Sigmoid colon (tissue), 7 donors: ENCODE measurements around the gene FBXL7. TPM values are rescaled to one million over a fixed set of nuclear protein-coding genes. Genes with fewer than 3 reads are reported as not detected.

ENCODE experiments used
- DNase-seq: peaks from one replicate; pipeline ENCODE4 v3.0.0-alpha.2; 2019
- H3K27ac ChIP-seq, 4 donors: fragments of 200-600 bp; sonication (generic); one replicate each; pipeline ENCODE4 v1.5.1; 2016 to 2019; ENCODE audit warnings: mild to moderate bottlenecking in 1 of 4
- H3K27me3 ChIP-seq, 3 donors: fragments of 200-600 bp; sonication (generic); one replicate each; pipeline ENCODE4 v1.5.1; 2019; ENCODE audit warnings: mild to moderate bottlenecking in 1 of 3
- H3K36me3 ChIP-seq, 4 donors: fragments of 200-600 bp; sonication (generic); one replicate each; pipeline ENCODE4 v1.5.1; 2016 to 2019
- H3K4me1 ChIP-seq, 4 donors: fragments of 200-600 bp; sonication (generic); one replicate each; pipeline ENCODE4 v1.5.1; 2017 to 2019
- H3K4me3 ChIP-seq, 4 donors: fragments of 200-600 bp; sonication (generic); one replicate each; pipeline ENCODE4 v1.5.1; 2017 to 2019; ENCODE audit warnings: mild to moderate bottlenecking in 2 of 4, moderate library complexity in 1 of 4
- H3K9me3 ChIP-seq, 4 donors: fragments of 200-600 bp in 3 of 4; sonication (generic) in 3 of 4; one replicate each; pipeline versions ENCODE4 v1.5.1 to v1.6.1; 2013 to 2019
- CTCF ChIP-seq, 4 experiments: fragments of 450-650 bp in 3 of 4; fragments of 200-600 bp in 1 of 4; IDR thresholded peaks; one replicate each; pipeline ENCODE4 v1.5.1; 2016 to 2019; ENCODE audit warnings: antibody characterized with exemption in 4 of 4, mild to moderate bottlenecking in 3 of 4, moderate library complexity in 2 of 4
- EP300 ChIP-seq, 4 donors: sonication (generic); formaldehyde crosslinking; IDR thresholded peaks; one replicate each; pipeline ENCODE4 v1.6.1; 2017; ENCODE audit warnings: antibody characterized with exemption in 4 of 4
- POLR2A ChIP-seq, 2 donors: fragments of 450-650 bp; IDR thresholded peaks; one replicate each; pipeline ENCODE4 v1.6.1; 2016; ENCODE audit warnings: antibody characterized with exemption in 2 of 2, mild to moderate bottlenecking in 2 of 2, moderate library complexity in 2 of 2
- POLR2AphosphoS5 ChIP-seq, 4 donors: sonication (generic); formaldehyde crosslinking; IDR thresholded peaks; one replicate each; pipeline ENCODE4 v1.6.1; 2017; ENCODE audit warnings: antibody characterized with exemption in 4 of 4
- WGBS, 2 donors: extraction: QIAGEN DNeasy Blood & Tissue Kit; methylation state at CpG; one replicate each; pipeline ENCODE4 v1.1.7; 2013; 5-methylcytosine and 5-hydroxymethylcytosine counted together
- intact Hi-C: fragments of 100-400 bp; cut with DNase I; formaldehyde crosslinking; loops from one replicate; pipeline ENCODE4 v1.15.1; 2023
- polyA plus RNA-seq, 3 donors: library from polyadenylated mRNA; stranded (reverse); fragments of 200-250 nt; gene quantifications; one replicate each; pipeline ENCODE4 v1.2.3, GENCODE V29; 2013
- total RNA-seq, 4 donors: library from RNA; depleted of rRNA; stranded (reverse); fragments of >200 nt; gene quantifications; one replicate each; pipeline ENCODE4 v1.1.0, GENCODE V29; 2016
- donor health status: healthy with polysubstance abuse.
- donor health status: Bipolar disorder and iron deficiency.
- donor health status: healthy.

The FBXL7 gene
- 10 to 100 TPM; 18.2 to 44.3 (median 20.9) TPM for total RNA-seq
- 1 to 10 TPM in 2 of 3 donors, under 1 TPM in 1; 0.92 to 3.6 (median 2.7) TPM for polyA plus RNA-seq

- Histone ChIP-seq H3K27me3 (no peaks in the 10 kb centered on the region), H3K27ac (peak within 1 kb of the TSS; percentile 89 to 92 (median 91)), H3K4me1 (peaks cover 0 to 34% (median 17%) of the 10 kb centered on the region in 4 donors), H3K36me3 (no peaks in the 10 kb centered on the region), H3K4me3 (peak within 1 kb of the TSS; percentile 81 to 88 (median 84)), H3K9me3 (no peaks in the 10 kb centered on the region)
- intact Hi-C loops, result loop anchor here (1.0 to 10.0 kb wide), 4 partner anchors 48 to 323 kb away; no protein-coding TSS in a partner anchor
- WGBS, 2 donors, result 2% methylated on average over 60 of the region's 60 CpGs
- TF ChIP-seq EP300 (IDR thresholded peaks at IDR 0.05) (no peak), CTCF (IDR thresholded peaks at IDR 0.05) (no peak), POLR2AphosphoS5 (IDR thresholded peaks at IDR 0.05) (peak; percentile 57 to 84 (median 72)), POLR2A (IDR thresholded peaks at IDR 0.05) (peak in 1 of 2 donors; percentile 24)
- peak; percentile 92 for DNase-seq
These were observed at the start of gene FBXL7 for GRCh38 chr5:15499528-15500324. Gene FBXL7, plus strand, starts transcription at chr5:15500180.

- no peaks in the 10 kb centered on the region for H3K27me3 ChIP-seq
- no peaks in the 10 kb centered on the region for H3K36me3 ChIP-seq
- peaks cover 0 to 49% (median 30%) of the 10 kb centered on the region in 4 donors for H3K4me1 ChIP-seq
- no peak overlapping the region for H3K4me3 ChIP-seq
- TF ChIP-seq POLR2A (IDR thresholded peaks at IDR 0.05), result no peak
- TF ChIP-seq CTCF (IDR thresholded peaks at IDR 0.05), result no peak
- TF ChIP-seq EP300 (IDR thresholded peaks at IDR 0.05), result no peak
- no peak for TF ChIP-seq POLR2AphosphoS5 (IDR thresholded peaks at IDR 0.05)
- H3K9me3 ChIP-seq, result no peaks in the 10 kb centered on the region
- H3K27ac ChIP-seq, result no peak overlapping the region
- intact Hi-C loops, result no loop called here
- WGBS, 2 donors, result 91 to 93% methylated on average over 11 of the region's 11 CpGs
- no peak for DNase-seq
These were observed 49.5 kb upstream of the FBXL7 start for GRCh38 chr5:15450473-15450872.

- TF ChIP-seq CTCF (IDR thresholded peaks at IDR 0.05) (no peak), POLR2AphosphoS5 (IDR thresholded peaks at IDR 0.05) (no peak), POLR2A (IDR thresholded peaks at IDR 0.05) (no peak), EP300 (IDR thresholded peaks at IDR 0.05) (no peak)
- Histone ChIP-seq H3K36me3 (no peaks in the 10 kb centered on the region), H3K9me3 (no peaks in the 10 kb centered on the region), H3K27me3 (no peaks in the 10 kb centered on the region), H3K4me1 (peaks cover 0 to 49% (median 30%) of the 10 kb centered on the region in 4 donors), H3K27ac (no peak overlapping the region), H3K4me3 (no peak overlapping the region)
- no peak for DNase-seq
- intact Hi-C loops, result loop anchor here (1.0 kb wide), 1 partner anchor 49 kb away; the partner anchor contains the start of gene FBXL7
- 96 to 97% methylated on average over 4 of the region's 4 CpGs for WGBS, 2 donors
These were observed 49.0 kb upstream of the FBXL7 start for GRCh38 chr5:15450949-15451348.

- 15 to 38% methylated on average over 1 of the region's 1 CpG for WGBS, 2 donors
- Histone ChIP-seq H3K9me3 (no peaks in the 10 kb centered on the region), H3K4me1 (peaks cover 0 to 47% (median 28%) of the 10 kb centered on the region in 4 donors), H3K27ac (peak overlapping the region in 3 of 4 donors; percentile 51 to 73 (median 73)), H3K4me3 (no peak overlapping the region), H3K36me3 (no peaks in the 10 kb centered on the region), H3K27me3 (no peaks in the 10 kb centered on the region)
- intact Hi-C loops, result loop anchor here (2.0 kb wide), 1 partner anchor 191 kb away; no protein-coding TSS in a partner anchor
- DNase-seq, result peak; percentile 85
- TF ChIP-seq POLR2AphosphoS5 (IDR thresholded peaks at IDR 0.05) (peak; percentile 92 to 99 (median 96)), EP300 (IDR thresholded peaks at IDR 0.05) (peak; percentile 41 to 89 (median 71)), CTCF (IDR thresholded peaks at IDR 0.05) (no peak)
These were observed 48.0 kb upstream of the FBXL7 start for GRCh38 chr5:15452030-15452429.
